ENCODE data around the gene AFF3.
A peak's percentile ranks its signal among the peaks of the same experiment; 100 is the strongest.
"Not testable (repeated sequence)": the region's sequence is repeated elsewhere in the genome, so short reads cannot be mapped to it uniquely, and the experiment has no call there.

The AFF3 gene

DNA sequence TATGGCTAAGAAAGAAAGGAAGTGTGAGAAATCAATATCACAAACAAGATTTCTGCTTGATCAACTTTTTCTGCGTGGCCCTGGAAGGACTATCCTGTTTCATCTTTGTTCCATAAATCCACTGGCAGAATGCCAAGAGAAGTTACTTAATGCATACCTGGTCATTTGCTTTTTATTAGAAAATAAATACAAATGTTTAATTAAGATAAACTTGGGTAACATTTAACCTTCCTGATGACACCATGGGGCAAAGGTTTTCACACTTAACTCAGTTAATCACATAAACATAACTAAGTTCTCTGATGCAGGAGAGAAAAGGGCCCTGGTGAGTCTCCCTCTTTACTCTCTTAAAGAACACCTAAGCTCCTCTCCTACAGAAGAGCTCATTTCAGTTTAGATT lies 203.3 kb downstream of the AFF3 start:
- FAIRE-seq (no peak), DNase-seq (ENCODE audit: insufficient read length, low spot score) (no peak)
- no peak for TF ChIP-seq POLR2A (IDR thresholded peaks at IDR 0.05; ENCODE audit: low read depth, low read length)

DNA sequence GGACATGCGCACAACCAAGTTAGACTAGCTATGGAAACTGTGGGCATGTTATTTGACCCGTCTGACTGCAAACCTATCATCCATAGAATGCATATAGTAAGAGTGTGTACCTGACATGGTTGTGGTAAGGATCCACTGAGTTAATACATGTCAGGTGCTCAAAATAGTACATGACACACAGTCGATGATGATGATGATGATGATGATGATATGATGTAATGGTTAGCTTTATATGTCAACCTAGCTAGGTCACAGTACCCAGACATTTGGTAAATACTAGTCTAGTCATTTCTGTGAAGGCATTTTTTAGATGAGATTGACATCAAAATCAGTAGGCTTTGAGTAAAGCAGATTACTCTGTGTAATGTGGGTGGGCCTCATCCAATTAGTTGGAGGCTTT lies 204.1 kb downstream of the AFF3 start:
- no peak for DNase-seq (ENCODE audit: insufficient read length, low spot score)
- FAIRE-seq, result no peak
- no peak for TF ChIP-seq POLR2A (IDR thresholded peaks at IDR 0.05; ENCODE audit: low read depth, low read length)

DNA sequence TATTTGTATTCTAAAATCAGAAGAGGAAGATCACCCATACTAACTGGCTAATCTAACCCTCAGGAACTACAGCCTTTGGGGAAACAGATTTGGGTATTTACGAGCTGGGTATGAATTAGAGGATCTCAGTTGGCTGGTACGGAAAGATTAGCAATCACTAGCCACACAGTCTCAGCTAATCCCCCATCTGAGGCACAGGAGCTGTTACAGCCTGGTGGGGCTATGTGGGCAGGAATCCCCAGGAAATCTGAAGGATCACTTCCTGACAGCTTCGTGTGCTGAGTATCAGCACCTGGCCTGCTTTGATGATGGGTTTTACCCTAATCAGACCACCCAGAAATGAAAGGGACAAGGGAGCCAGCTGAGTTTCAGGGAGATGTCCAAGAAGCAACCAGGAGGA lies 206.3 kb downstream of the AFF3 start:
- TF ChIP-seq POLR2A (IDR thresholded peaks at IDR 0.05; ENCODE audit: low read depth, low read length), result no peak
- FAIRE-seq, result no peak
- no peak for DNase-seq (ENCODE audit: insufficient read length, low spot score)

DNA sequence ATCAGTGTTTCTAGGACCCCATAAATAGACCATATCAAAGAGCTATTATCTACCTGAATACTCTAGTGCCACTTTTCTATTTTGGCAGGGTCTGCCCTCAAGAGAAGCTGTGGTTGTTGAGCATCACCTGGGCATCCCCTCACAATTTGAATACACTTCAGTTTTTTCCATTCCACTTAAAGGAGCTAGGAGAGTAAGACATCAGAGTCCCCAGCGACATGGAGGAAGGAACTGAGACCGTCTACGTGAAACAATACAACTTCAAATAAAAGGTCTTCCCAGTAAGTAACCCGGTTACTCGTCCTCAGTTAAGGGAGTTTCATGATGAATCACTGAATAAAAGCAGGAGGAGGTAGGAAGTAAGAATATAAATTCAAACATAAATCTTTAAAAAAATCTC lies 206.7 kb downstream of the AFF3 start:
- TF ChIP-seq POLR2A (IDR thresholded peaks at IDR 0.05; ENCODE audit: low read depth, low read length), result no peak
- no peak for DNase-seq (ENCODE audit: insufficient read length, low spot score)
- no peak for FAIRE-seq

DNA sequence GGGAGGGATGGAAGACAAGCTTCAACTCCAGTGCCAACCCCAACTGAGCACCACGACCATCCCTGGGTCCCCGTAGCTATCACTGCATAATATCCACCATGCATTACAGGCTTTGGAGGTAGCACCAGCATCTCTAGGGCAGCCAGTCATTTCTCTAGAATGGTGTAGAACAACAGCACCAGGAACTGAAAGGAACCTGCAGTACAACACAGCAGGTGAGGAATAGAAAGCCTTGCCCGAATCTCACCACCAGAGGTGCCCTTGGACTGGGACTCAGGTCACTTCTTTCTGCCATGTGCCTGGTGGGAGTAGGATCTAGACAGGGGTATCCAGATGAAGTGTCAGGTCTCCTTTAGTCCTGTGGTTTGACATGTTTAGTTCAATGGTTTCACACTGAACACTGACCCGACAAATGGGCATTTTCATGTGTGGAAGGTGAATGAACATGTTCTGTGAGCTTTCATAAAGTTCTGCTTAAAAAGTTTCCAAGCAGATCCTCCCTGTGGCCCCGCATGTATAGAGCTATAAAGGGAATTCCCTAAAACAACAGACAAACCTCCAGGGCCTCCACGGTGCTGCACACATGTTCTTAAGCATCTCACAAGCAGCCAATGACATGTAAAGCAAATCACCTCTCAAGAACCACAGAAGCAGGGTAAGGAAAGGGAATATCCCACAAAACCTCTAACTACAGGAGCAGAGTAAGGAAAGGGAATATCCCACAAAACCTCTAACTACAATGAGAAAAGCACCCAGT lies 208.3 kb downstream of the AFF3 start:
- DNase-seq (ENCODE audit: insufficient read length, low spot score) (no peak), FAIRE-seq (no peak)

DNA sequence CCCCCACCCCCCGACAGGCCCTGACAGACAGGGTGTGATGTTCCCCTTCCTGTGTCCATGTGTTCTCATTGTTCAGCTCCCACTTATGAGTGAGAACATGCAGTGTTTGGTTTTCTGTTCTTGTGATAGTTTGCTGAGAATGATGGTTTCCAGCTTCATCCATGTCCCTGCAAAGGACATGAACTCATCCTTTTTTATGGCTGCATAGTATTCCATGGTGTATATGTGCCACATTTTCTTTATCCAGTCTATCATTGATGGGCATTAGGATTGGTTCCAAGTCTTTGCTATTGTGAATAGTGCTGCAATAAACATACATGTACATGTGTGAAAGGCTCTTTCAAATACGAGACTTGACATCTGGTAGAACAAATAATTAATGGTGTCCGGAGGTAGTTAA lies 208.9 kb downstream of the AFF3 start:
- DNase-seq (ENCODE audit: insufficient read length, low spot score); FAIRE-seq: not testable (repeated sequence)

More for the DNA sequence above, 208.3 kb downstream of the AFF3 start:
- TF ChIP-seq POLR2A (IDR thresholded peaks at IDR 0.05; ENCODE audit: low read depth, low read length), result no peak

DNA sequence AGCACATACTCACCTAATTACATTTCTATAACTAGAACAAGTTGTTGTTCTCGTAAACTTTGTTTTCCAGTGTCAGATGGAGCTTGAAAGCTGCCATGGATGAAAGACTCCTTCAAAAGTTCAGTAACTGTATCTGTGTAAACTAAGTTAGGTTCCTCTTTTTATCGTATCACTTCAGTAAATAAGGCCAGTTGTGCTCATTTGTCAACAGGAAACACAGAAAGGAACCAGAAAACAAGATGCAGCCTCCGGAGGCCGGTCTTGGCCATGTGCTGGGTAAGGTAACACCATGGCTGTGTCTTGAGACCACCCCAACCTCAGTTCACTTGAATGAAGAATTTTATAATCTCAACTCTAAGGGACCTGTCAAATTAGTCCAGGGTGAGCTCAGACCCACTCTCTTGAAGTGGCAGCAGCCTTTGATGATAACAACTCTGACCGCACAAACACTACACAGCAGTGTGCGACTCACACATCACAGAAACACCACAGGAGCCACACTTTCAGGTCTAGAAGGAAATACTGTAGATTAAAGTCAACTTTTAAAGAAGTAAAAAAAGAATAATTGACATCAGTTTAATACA lies 213.8 kb downstream of the AFF3 start:
- FAIRE-seq, result no peak
- TF ChIP-seq POLR2A (IDR thresholded peaks at IDR 0.05; ENCODE audit: low read depth, low read length), result no peak
- no peak for DNase-seq (ENCODE audit: insufficient read length, low spot score)

DNA sequence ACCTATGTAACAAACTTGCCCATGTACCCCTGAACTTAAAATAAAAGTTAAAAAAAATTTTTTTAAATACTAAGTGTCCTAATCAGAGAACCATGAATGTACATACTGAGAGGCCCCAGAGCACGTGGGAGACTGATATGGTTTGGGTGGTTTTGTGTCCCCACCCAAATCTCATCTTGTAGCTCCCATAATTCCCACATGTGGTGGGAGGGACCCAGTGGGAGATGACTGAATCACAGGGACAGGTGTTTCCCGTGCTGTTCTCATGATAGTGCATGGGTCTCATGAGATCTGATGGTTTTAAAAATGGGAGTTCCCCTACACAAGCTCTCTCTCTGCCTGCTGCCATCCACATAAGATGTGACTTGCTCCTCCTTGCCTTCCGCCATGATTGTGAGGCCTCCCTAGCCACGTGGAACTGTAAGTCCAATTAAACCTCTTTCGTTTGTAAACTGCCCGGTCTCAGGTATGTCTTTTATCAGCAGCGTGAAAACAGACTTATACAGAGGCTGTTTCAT lies 214.6 kb downstream of the AFF3 start:
- not testable (repeated sequence) for FAIRE-seq; DNase-seq (ENCODE audit: insufficient read length, low spot score)

DNA sequence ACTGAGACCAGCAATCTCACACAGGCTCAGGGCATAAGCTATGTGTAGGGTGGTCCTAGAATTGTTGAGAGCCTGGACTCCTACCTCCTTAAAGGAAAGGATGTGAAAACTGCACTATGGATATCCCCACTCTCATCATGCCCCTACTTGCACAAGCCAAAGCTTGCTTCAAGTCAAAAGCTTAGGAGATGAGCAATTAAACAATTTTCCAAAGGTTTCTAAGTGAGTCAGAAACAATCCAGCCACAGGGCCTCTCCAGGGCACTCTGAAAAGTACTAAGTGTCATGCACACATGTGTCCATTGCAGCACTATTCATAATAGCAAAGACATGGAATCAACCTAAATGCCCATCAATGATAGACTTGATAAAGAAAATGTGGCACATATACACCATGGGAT lies 215.4 kb downstream of the AFF3 start:
- TF ChIP-seq POLR2A (IDR thresholded peaks at IDR 0.05; ENCODE audit: low read depth, low read length), result no peak
- DNase-seq (ENCODE audit: insufficient read length, low spot score), result no peak

DNA sequence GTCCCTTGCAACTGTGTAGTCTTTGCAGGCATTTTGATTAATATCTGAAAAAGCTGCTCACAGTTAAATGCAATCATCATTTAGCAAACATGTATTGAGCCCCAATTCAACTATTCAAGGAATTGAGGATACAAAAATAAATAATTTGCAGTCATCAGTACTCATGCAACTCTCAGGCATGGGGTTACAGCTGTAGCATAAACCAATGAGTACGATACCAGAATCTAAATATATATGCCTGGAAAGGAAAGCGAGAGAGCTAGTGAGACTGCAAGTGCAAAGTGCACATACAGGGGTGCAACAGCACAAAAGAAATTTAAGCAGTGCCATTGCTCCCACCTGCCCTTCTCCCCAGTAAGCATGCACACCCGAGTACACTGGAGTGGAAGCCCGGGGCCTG lies 216.4 kb downstream of the AFF3 start:
- no peak for TF ChIP-seq POLR2A (IDR thresholded peaks at IDR 0.05; ENCODE audit: low read depth, low read length)
- FAIRE-seq (no peak), DNase-seq (ENCODE audit: insufficient read length, low spot score) (no peak)

More for the DNA sequence above, 215.4 kb downstream of the AFF3 start:
- FAIRE-seq, result no peak

DNA sequence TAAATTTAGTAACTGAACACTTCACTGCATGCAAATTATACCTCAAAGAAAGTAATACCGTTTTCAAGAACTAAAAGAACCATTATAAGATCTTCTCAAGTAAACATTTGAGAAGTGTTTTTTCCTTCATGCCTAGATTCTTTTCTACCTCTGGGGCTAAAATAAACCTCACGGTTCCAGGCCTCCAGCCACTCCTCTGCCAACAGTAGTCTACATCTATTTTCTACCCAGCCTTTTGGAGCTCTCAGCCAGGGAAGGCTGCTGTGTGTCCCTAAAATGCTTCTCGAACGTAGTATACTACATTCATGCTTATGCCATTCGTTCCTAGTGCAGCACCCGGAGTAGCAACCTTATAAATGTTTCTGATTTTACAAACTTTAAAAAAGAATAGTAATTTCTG lies 219.7 kb downstream of the AFF3 start:
- FAIRE-seq (no peak), DNase-seq (ENCODE audit: insufficient read length, low spot score) (no peak)
- no peak for TF ChIP-seq POLR2A (IDR thresholded peaks at IDR 0.05; ENCODE audit: low read depth, low read length)

DNA sequence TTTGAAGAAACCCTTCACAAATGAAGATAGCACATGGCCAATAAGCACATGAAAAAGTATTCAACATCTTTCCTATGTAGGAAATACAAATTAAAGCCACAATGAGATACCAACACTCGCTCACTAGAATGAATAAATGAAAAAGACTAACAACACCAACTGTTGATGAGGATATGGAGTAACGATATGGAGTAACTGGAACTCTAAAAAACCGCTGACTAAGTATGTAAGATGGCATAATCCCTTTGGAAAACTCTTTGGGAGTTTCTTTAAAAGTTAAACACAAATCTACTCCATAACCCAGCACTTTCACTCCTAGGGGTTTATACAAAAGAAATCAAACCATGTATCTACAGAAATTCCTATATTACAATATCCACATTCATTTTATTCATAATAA lies 220.5 kb downstream of the AFF3 start:
- no peak for TF ChIP-seq POLR2A (IDR thresholded peaks at IDR 0.05; ENCODE audit: low read depth, low read length)
- DNase-seq (ENCODE audit: insufficient read length, low spot score) (no peak), FAIRE-seq (no peak)

DNA sequence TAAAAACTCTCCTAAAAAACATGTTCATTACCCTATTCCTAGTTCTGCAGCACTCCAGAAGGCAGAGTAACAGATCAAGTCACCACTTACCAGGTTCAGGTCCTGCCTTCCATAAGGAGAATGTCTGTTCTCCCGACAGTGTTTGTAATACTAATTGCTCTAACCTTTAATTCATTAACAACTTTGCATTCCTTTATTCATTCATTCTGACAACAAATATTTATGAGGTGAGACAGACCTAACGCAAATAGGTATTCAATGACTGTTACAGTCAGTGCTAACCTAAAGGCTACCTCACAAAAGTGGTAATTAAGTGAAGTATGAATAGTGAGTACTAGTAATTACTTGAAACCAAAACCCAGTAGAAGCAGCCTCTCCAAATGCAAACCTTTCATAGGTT lies 224.0 kb downstream of the AFF3 start:
- no peak for DNase-seq (ENCODE audit: insufficient read length, low spot score)
- peak; percentile 52 for FAIRE-seq
- no peak for TF ChIP-seq POLR2A (IDR thresholded peaks at IDR 0.05; ENCODE audit: low read depth, low read length)

DNA sequence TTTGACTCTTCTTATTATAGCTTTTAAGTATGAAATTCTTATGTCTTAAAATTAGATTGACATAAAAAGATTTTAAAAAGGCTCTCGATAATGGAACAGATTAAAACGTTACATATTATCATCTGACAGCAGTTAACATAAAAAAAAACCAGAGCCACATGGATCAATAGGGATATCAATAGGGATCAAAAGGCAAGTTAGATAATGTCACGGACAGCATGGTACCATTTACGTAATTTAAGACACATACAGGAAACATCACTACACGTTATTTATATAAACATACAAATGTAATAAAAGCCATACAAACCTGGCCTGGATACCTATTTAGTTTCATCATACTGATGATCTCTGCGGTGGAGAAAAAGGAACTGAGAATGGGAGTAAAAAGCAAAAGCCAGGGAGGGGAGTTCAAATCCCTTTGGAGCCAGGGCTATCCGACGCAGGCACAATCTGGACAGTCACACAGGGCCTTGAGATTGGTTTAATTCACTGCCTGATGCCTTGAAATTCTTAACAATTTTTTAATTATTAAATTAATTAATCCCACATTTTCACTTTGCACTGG lies 227.2 kb downstream of the AFF3 start:
- DNase-seq (ENCODE audit: insufficient read length, low spot score) (no peak), FAIRE-seq (no peak)
- no peak for TF ChIP-seq POLR2A (IDR thresholded peaks at IDR 0.05; ENCODE audit: low read depth, low read length)

DNA sequence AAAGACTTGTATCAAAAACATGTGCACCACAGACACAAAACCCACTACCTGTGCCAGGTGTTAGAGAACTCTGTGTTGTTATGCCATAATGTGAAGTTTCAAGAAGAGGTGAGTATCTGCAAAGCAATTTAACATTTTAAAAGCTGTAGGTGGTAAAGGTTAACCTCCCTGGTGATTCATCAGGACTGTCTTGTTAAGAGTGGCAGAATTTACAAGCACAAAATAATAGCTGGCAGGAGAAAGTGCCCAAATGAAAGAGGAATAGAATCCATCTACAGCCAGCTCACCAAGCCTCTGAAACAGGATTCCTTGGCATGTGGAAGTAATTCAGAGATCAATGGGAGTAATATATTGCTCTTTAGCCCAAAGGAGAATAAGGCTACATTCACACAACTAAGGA lies 230.7 kb downstream of the AFF3 start:
- DNase-seq (ENCODE audit: insufficient read length, low spot score) (no peak), FAIRE-seq (peak; percentile 87)
- TF ChIP-seq POLR2A (IDR thresholded peaks at IDR 0.05; ENCODE audit: low read depth, low read length), result no peak
